Posterior vena cava (tissue), 2 donors: ENCODE measurements around the gene CDK5RAP3. TPM values are rescaled to one million over a fixed set of nuclear protein-coding genes. Genes with fewer than 3 reads are reported as not detected.

ENCODE experiments used
- DNase-seq: peaks from one replicate; pipeline ENCODE4 v3.0.0-alpha.2; 2020; ENCODE audit warnings: low spot score
- intact Hi-C, 2 donors: fragments of 100-400 bp; cut with DNase I; formaldehyde crosslinking; loops; one replicate each; pipeline versions ENCODE4 v1.14.1 to v1.14.2; 2022 to 2023
- total RNA-seq, 2 donors: library from RNA; stranded (reverse); fragmentation: NEBNext Ultra II Directional; extraction: Animal tissue kit (Norgen Biotek cat#: 25700); gene quantifications; one replicate each; pipeline ENCODE4 v1.2.1, GENCODE V29; 2021
- donor health status: DM: yes; HTN: yes; CAD: no.
- donor health status: DM: yes; HTN: yes; CAD: no.

The CDK5RAP3 gene
- total RNA-seq, 2 donors from 2014 or later, result 80.3 to 95.8 TPM

DNA sequence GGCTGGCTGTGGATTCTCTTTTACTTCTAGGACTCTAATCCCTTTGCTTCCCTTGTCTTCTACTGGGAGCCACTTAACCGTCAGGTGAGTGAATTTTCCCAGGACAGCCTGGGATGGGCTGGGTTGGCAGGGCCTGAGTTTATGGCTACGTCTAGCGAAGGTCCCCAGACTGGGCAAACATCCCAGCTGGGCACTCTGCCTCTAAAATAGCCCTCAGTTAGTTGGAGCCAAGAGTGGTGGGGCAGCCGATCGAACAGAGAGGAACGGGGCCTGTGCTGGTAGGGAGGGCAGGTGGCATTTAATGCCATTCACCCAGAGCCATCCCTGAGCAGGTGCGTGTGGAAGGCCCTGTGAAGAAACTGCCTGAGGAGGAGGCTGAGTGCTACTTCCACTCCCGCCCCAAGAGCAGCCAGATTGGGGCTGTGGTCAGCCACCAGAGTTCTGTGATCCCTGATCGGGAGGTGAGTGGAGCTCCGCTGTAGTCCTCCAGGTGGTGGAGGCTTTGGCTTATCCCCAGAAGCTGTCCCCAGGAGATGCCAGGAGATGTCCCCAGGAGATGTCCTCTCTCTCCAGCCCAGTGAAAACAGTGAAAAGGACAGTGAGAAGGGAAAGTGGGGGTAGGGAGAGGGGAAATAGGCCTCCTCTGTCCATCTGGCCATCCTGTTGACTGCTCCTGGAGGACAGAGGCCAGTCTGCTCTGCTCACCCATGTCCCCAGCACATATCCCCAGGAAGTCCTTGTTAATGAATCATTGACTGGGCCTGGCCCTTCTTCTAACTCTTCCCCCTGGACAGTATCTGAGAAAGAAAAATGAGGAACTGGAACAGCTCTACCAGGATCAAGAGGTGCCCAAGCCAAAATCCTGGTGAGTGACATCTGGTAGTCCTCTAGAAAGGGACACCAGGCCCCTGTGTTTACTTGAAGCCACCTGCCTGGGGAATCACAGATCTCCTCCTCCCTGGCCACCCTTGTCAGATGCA is 25.1 kb upstream of the CDK5RAP3 start:
- intact Hi-C loops, result loop anchor here in 1 of 2 donors (5.0 kb wide), 1 partner anchor 49 kb away; the partner anchor contains the start of gene SP2
- DNase-seq, result no peak

DNA sequence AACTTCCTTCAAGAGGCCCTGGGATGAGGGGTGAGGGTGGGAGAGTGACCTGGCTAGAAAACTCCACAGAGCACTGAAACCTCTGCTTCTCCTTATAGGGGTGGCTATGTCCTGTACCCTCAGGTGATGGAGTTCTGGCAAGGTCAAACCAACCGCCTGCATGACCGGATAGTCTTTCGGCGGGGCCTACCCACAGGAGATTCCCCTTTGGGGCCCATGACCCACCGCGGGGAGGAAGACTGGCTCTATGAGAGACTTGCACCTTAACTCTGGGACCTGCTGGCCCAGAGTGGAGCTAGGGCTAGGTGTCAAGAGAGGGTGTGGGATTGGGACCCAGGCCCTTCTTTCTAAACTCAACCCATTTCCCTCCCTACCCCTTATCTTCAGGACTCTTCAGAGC is 24.4 kb upstream of the CDK5RAP3 start:
- intact Hi-C loops, result loop anchor here in 1 of 2 donors (5.0 kb wide), 1 partner anchor 49 kb away; the partner anchor contains the start of gene SP2
- no peak for DNase-seq

DNA sequence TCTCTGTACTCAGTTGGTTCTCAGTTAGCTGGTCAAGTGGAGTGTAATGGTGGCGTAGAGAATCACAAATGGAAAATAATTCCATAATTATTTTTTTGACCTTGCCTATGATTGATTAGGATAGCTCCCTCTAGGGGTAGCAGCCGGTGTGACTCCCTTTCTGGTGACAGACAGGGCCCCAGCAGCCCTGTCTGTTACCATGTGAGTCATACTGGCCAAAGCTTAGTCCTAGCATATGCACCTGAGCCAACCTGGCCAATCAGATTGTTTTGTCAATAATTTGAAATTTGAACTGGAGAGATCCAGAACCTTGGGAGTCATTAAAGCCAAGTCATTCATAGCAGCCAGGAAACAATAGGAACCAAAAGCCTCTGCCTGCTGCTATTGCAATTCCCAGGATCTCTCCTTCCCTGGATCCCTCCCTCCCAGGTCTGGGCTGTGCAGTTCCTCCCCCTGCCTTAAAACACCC is 23.9 kb upstream of the CDK5RAP3 start:
- no peak for DNase-seq
- intact Hi-C loops, result loop anchor here in 1 of 2 donors (5.0 kb wide), 1 partner anchor 50 kb away; the partner anchor contains the start of gene SP2

DNA sequence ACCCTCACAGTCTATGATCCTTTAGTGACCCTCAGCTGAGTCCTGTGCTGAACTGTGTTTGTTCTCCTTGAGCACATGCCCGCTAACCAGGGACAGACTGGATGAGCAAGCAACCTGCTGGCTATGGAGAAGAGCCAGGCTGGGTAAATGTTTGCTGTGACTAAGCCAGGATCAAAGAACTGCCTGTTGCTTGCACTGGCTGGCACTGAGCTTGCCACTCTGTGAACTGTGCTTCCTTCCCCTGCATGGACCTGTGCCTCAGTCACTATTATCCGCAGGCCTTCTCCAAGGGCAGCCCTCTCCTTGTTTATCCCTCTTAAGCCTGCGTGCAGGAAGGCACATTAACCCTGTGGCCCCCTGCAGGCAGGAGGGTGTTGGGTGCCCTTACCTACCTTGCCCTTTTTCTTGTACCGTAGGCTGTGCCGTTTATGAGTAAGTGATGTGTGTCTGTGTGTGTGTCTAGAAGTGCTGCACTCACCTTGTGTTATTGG is 22.2 kb upstream of the CDK5RAP3 start:
- DNase-seq, result no peak
- intact Hi-C loops, result loop anchor here in 1 of 2 donors (5.0 kb wide), 1 partner anchor 51 kb away; the partner anchor contains the start of gene SP2

DNA sequence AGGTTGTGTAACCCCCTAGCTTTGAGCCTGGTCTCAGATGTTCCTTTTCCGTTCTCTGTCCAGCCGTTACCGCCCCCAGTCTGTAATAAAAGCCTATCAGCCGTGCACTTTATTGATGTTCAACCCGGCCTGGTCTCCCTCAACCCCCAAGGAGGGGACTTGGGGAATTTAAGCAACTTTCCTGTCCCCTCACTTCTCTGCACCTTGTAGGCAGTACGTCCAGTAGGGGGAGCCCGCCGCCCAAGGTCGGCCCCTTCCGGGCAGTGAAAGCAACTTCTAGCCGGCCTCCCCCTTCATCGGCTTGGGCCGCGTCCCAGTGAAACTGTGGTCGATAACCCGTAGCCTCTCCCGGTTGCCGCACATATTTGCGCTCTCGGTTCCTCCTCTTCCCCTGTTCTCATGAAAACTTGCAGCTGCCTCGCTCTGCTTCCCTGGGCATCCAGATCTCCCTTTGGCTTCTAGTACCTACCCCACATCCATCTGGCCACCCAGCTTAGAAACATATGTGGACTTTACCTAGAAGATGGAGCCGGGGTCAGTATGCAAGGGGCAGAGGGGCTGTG is 21.6 kb upstream of the CDK5RAP3 start:
- intact Hi-C loops, result loop anchor here in 1 of 2 donors (5.0 kb wide), 1 partner anchor 52 kb away; the partner anchor contains the start of gene SP2
- peak; percentile 97 for DNase-seq

DNA sequence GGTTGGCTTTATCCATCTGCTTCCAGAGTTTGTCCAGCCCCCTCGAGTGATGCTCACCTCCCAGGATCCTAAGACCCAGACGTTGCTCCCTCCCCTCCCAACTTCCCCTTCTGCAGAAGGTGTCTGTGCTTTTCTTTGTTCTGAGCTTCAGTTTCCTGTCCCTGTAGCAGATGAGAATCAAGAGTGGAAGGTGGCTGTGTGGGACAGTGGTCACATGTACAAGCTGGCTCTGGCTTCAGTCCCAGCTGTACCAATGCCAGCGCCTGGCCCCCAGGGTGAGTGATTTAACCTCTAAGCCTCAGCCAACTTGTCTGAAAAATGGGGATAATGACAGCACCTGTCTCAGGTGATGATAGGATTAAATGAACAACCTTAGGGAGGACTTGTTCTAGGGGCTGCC is 21.0 kb upstream of the CDK5RAP3 start:
- intact Hi-C loops, result loop anchor here in 1 of 2 donors (5.0 kb wide), 1 partner anchor 53 kb away; the partner anchor contains the start of gene SP2
- DNase-seq, result no peak

DNA sequence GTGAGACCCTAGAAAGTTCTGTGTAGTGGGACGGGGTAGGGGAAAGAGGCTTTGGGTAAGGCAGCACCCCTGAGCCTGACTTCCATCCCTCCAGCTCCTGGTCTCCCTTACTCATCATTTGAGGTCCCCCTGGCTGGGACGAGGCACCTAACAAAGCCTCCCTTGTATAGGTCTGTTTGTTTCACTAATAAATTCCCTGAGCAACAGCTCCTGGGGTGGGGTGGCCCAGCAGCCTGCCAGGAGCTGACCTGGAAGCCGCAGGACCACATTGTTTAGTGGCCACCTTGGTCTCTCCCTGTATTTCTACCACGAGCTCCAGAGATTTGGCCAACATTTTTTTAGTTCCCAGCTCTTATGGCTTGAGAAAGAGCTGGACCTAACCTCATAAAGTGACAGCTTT is 20.5 kb upstream of the CDK5RAP3 start:
- intact Hi-C loops, result no loop called here
- DNase-seq, result no peak

DNA sequence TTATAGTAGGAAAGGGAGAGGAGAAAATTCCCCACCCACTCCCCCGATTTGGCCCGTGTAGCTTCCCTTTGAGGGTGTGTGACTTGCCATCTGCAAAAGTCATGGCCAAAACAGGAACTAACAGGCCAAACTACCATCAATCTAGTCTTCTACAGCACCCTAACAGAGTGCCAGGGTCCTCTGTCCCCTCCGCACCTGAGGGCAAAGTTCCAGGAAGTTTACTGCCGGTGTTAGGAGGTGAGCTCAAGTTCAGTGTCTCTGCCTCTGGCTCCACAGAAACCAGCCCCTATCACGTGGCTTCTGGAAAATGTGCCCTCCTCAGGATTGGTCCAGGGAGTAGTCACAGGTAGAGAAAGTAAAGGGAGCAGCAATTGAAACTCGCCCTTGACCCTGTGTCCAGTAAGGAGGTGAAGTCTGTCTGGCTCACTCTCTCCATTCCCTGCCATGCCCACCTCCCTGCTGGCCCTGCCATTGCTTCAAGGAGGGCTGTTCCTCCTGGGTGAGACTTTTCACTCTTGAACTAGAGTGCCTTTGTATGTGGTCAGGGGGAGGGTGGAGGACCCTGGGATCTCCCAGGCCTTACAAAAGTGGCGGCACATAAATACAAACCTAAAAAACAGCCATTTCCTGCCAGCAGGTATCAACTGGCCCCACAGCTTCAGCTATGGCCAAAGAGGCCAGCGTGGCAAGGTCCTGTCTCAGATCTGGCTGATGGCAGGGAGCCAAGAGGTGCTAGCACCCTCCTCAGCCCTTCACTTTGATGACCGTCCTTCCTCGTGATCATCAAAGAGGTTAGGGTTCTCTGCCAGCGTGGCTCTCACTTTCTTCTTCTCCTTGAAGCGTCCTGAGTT is 18.5 kb upstream of the CDK5RAP3 start:
- intact Hi-C loops, result no loop called here
- DNase-seq, result no peak

DNA sequence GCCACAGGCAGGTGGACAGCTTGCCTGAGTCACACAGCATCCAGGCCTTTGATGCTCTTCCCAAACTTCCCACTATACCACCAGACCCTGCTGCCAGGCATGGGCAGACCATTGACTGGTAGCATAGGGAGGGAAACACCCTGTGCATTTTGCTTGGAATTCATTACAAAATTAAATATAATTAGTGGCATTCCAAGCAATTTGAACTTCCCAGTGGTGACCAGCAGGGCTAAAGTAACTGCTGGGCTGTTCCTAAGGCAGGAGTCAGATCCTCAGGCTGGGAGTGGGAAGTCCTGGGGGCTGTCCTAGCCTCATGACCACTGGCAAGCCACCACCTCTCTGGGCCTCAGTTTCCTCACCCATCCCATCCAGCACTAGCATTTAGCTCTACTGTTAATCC is 17.0 kb upstream of the CDK5RAP3 start:
- DNase-seq, result no peak
- intact Hi-C loops, result no loop called here

DNA sequence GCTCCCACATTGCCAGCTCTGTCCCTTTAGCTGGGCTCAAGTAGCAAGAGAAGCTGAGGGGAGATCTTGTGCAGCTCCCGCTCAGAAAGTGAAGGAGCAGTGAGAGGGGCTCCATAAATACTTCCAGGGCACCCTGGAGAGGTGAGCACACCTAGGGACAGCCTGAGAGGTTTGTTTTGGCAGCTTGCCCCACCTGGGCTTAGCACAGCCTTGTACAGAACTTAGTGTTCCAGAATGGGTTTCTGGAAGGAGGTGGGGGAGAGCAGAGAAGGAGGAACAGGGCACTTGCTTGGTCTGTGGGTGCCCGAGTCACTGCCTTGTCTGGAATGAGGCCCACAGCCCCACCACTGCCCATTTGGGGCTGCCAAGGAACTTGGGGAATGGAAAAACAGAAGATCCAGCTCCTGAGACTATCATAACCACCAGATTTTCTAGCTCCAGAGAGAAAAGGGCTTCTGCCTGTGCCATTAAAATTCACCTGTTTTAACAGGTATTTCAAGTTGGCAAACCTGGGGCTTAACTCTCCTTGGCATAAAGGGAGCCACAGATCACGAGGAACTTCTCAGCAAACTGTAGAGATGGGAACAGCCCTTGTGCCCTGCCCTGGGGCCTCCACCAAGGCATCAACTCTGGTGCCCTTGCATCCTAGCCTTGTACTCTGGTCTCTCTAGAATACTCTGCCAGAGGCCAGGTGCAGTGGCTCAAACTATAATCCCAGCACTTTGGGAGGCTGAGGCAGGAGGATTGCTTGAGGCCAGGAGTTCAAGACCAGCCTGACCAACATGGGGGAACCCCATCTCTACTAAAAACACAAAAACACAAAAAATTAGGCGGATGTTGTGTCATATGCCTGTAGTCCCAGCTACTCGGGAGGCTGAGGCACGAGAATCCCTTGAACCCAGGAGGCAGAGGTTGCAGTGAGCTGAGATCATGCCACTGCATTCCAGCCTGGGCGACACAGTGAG is 15.1 kb upstream of the CDK5RAP3 start:
- intact Hi-C loops, result no loop called here

DNA sequence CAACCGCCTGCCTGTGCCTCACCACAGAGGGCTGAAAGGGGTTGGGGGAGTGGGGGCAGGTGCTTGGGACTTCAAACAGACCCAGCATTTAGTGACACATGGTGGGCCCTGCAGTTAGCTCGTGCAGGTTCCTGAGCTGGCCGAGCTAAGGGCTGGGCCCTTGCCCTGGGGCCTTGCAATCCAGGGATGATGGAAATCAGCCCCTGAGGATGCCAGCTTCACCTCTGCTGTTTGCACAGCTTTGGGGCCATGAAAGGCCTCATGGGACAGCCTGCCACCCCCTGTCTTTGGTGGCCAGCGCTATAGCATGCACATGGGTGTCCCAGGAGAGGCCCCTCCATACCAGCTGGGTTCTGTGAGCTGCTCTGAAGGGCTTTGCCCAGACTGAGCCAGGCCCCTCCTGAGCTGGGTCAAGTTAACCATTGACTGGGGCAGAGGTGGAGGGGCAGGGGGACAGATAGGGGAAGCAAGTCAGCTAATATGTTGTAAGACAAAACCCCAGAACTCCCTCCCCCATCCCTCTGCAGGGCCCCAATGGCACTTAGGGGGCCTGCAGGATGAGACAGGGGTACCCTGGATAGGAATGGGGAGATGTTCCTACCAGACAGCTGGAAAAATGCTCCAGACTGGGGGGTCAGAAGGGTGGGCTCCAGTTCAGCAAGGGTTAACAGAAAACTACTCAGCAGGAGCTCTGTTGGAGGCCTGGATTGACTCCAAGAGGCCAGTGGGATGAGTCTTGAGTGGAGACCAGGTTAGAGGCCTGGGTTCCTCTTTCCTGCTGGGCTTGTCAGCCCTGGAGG is 13.9 kb upstream of the CDK5RAP3 start:
- no peak for DNase-seq
- intact Hi-C loops, result no loop called here

More for the DNA sequence above, 15.1 kb upstream of the CDK5RAP3 start:
- no peak for DNase-seq

DNA sequence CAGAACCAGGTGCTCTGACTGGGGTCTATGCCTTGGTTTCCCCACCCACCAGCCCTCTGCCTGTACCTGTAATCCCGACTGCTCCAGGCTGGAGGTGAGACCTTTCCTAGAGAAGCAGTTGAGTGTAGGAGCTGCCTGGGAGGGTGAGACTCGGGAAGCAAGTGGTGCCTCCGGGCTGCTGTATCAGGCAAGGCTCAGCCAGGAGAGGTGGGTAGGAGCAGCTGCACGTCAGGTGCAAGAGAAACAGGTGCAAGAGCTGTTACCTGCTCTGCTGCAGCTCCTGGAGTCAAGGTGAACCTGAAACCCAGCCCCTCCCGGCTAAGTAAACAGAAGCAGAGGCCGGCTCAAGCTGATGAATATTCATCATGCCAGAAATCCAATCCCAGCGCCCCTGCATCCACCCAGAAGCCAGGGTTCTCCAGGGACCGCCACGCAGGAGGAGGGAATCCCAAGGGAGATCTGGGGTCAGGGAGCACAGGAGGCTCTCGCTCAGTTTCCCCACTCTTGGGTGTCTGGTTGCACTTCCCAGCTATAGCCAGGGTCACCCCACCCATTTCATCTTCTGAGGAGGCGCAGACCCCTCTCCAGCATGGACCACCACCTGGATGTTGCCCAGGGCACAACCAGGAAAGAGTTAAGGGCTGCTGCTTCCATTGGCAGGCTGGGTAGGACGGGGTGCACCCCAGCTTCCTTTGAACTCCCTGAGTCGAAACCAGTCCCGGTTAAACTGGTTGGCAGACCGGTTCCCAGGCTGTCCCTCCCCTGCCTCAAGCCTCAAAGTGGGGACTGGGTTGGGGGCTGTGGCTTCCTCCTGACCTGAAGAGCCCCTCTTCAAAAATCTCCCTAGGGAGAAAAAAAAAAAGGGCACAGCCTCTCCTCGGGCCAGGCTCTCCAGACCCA is 13.1 kb upstream of the CDK5RAP3 start, which contains the start of gene PRR15L:
PRR15L (minus strand) TSS at position 293 of the 900 bp plus-strand sequence. CDS start 4,649 bp downstream, outside the sequence.
- DNase-seq, result no peak
- intact Hi-C loops, result no loop called here

DNA sequence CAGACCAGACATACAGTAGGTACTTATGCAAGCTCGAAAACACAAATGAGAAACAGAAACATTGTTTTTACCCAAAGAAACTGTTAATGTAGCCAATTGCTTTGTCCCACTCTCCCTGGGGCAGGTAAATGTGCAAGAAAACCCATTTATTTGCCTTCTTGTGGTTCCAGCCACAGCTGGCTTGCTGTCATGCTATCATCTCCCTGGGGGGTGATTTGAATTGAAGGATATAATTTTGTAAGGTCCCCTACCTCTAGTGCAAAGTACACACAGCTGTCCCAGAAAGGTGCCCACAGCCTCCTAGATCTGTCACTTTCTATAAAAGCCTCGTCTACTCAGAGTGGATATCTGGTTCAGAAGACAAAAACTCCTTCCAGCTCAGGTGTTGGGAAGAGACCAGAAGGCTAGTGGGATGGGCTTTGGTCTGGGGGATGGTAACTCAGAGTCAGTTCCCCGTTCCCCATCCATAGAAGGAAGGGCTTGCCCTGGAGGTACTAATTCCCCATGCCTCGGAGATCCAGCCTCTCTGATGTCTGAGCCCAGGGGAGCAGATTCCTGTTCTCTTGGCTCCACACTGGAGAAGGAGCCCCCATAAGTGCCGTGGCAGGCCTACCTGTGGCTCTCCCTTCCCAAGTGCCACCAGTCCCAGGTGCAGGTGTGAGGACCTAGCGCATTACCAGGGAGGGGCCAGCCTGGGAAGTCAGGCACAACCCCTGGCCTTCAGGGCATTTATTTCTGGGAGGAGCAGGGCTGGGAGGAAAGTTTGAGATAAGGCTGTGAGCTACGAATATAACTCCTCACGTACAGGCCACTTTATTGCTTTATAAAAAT is 10.9 kb upstream of the CDK5RAP3 start:
- no peak for DNase-seq
- intact Hi-C loops, result loop anchor here in 1 of 2 donors (10.0 kb wide), 1 partner anchor 115 kb away; the partner anchor contains the start of gene SCRN2

DNA sequence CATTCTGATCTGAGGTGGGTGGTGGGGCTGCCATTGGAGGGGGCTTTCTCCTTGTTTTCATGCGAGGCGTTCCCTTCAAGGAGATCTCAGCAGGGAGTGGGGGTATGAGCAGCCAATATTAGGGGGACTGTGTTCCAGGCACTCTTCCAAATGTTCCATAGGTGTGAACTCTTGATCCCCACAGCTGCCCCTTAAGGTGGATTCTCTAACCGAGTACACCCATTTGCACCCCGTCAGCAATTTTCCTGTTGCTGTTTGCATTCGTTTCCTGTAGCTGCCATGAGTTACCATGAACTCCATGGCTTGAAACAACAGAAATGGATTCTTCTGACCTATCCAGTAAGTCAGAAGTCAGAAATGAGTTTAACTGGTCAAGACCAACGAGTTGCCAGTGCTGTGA is 9.5 kb upstream of the CDK5RAP3 start:
- no peak for DNase-seq
- intact Hi-C loops, result loop anchor here in 1 of 2 donors (10.0 kb wide), 1 partner anchor 117 kb away; the partner anchor contains the start of gene SCRN2

DNA sequence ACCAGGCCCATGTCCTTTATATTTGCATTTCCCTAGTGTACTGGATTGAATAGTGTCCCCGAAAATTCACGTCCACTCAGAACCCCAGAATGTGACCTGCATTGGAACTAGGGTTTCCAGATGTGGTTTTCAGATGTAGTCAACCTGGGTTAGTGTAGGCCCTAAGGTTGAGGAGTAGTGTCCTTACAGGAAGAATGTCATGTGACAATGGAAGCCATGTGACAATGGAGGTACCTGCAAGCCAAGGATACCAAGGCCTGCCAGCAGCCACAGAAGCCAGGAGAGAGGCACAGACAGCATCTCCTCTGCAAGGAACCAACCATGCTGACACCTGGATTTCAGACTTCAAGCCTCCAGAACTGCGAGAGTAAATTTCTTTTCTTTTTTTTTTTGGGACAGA is 8.0 kb upstream of the CDK5RAP3 start:
- no peak for DNase-seq
- intact Hi-C loops, result loop anchor here in 1 of 2 donors (10.0 kb wide), 1 partner anchor 118 kb away; the partner anchor contains the start of gene SCRN2
